Measurements from ENCODE around the gene MYOG. TPM values are rescaled to one million over a fixed set of nuclear protein-coding genes. Genes with fewer than 3 reads are reported as not detected.

MYOG gene
- total and polyA plus RNA-seq, 7 experiments from 2014 or later = not detected

DNA sequence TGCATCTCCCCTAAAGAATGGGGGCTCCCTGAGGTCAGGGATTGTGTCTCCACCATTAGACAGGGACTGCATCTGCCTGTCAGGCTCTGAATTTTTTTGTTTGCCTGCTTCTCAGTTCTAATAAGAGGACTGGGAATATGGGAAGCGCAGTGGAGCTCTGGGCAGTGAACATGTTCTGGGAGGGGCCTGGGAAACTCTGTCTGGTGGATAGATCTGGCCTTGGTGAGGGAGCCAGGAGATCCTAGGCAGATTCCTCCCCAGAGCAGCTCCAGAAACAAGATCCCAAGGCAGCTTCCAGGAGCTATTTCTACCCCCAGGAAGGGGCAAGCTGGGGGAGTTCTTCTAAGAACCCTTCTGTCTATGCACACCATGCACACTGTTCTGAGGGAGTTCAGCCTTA lies 12.6 kb upstream of the MYOG start:
- no peaks in the 10 kb centered on the region for H3K36me3 ChIP-seq (ENCODE audit: control insufficient read depth in 2 of 3, insufficient read depth in 3 of 3, low read length in 3 of 3)
- Mint-ChIP-seq H3K27ac (no peak overlapping the region), H3K4me1 (peaks cover 0 to 2% (median 0%) of the 10 kb centered on the region in 7 donors), H3K4me3 (peak overlapping the region in 1 of 10 donors; percentile 22), H3K27me3 (peaks cover 13 to 37% (median 25%) of the 10 kb centered on the region in 5 donors), H3K9me3 (peaks cover 13 to 40% (median 27%) of the 10 kb centered on the region in 11 donors), H3K36me3 (peaks cover 0 to 16% (median 0%) of the 10 kb centered on the region in 5 donors)
- no peak overlapping the region for H3K27ac ChIP-seq (ENCODE audit: low read depth, low read length)
- DNase-seq (no peak), ATAC-seq (no peak)
- ChIA-PET CTCF (no interaction called here), POLR2A (no interaction called here)
- H3K4me1 ChIP-seq (ENCODE audit: control insufficient read depth in 2 of 2, insufficient read depth in 2 of 2, low read length in 2 of 2) = no peaks in the 10 kb centered on the region
- intact Hi-C loops (cut with micrococcal nuclease) = no loop called here
- H3K27me3 ChIP-seq (ENCODE audit: control insufficient read depth in 2 of 2, insufficient read depth in 2 of 2, low read length in 2 of 2) = no peaks in the 10 kb centered on the region
- H3K9me3 ChIP-seq (ENCODE audit: control insufficient read depth in 2 of 3, low read length in 3 of 3) = peaks cover 0 to 6% (median 0%) of the 10 kb centered on the region in 3 experiments
- H3K4me3 ChIP-seq (ENCODE audit: low read length) = no peak overlapping the region

DNA sequence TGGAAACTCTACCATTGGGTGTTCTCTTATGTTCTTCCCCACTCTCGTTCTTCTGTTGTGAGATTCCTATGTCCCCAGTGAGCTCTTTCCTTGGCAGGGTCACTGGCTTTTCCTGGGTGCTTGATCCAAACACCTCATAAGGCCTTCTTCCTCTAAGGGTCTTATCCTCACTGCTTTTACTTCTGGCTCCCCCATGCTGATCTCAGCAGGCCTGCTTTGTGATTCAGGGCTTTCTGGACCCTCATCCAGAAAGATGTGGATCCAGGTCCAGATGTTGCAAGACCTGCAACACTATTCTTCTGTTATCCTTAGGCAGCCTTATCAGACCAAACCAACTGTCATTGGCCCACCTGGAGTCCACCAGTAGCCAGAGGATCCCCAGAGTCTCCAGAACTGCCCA lies 11.2 kb upstream of the MYOG start:
- no peak for DNase-seq
- H3K9me3 ChIP-seq (ENCODE audit: control insufficient read depth in 2 of 3, low read length in 3 of 3) = peaks cover 0 to 6% (median 0%) of the 10 kb centered on the region in 3 experiments
- ATAC-seq = no peak
- Mint-ChIP-seq H3K27ac (no peak overlapping the region), H3K27me3 (peaks cover 17 to 50% (median 28%) of the 10 kb centered on the region in 5 donors), H3K36me3 (peaks cover 0 to 16% (median 0%) of the 10 kb centered on the region in 5 donors), H3K4me3 (no peak overlapping the region), H3K9me3 (peaks cover 13 to 41% (median 30%) of the 10 kb centered on the region in 11 donors), H3K4me1 (peaks cover 0 to 2% (median 0%) of the 10 kb centered on the region in 7 donors)
- H3K4me3 ChIP-seq (ENCODE audit: low read length) = no peak overlapping the region
- intact Hi-C loops (cut with micrococcal nuclease) = no loop called here
- no peaks in the 10 kb centered on the region for H3K4me1 ChIP-seq (ENCODE audit: control insufficient read depth in 2 of 2, insufficient read depth in 2 of 2, low read length in 2 of 2)
- no peak overlapping the region for H3K27ac ChIP-seq (ENCODE audit: low read depth, low read length)
- H3K27me3 ChIP-seq (ENCODE audit: control insufficient read depth in 2 of 2, insufficient read depth in 2 of 2, low read length in 2 of 2) = no peaks in the 10 kb centered on the region
- CTCF ChIA-PET = no interaction called here
- POLR2A ChIA-PET = no interaction called here
- H3K36me3 ChIP-seq (ENCODE audit: control insufficient read depth in 2 of 3, insufficient read depth in 3 of 3, low read length in 3 of 3) = no peaks in the 10 kb centered on the region

- ChIA-PET CTCF (no interaction called here), POLR2A (no interaction called here)
- H3K27me3 Mint-ChIP-seq = peaks cover 18 to 54% (median 31%) of the 10 kb centered on the region in 5 donors
- intact Hi-C loops (cut with micrococcal nuclease) = no loop called here
- no peaks in the 10 kb centered on the region for H3K27me3 ChIP-seq (ENCODE audit: control insufficient read depth in 2 of 2, insufficient read depth in 2 of 2, low read length in 2 of 2)
- peaks cover 13 to 41% (median 30%) of the 10 kb centered on the region in 11 donors for H3K9me3 Mint-ChIP-seq
- no peak overlapping the region for H3K4me3 Mint-ChIP-seq
- peaks cover 0 to 16% (median 0%) of the 10 kb centered on the region in 5 donors for H3K36me3 Mint-ChIP-seq
- H3K9me3 ChIP-seq (ENCODE audit: control insufficient read depth in 2 of 3, low read length in 3 of 3) = peaks cover 0 to 6% (median 0%) of the 10 kb centered on the region in 3 experiments
- H3K27ac ChIP-seq (ENCODE audit: low read depth, low read length) = no peak overlapping the region
- H3K4me1 ChIP-seq (ENCODE audit: control insufficient read depth in 2 of 2, insufficient read depth in 2 of 2, low read length in 2 of 2) = no peaks in the 10 kb centered on the region
- H3K4me3 ChIP-seq (ENCODE audit: low read length) = no peak overlapping the region
- DNase-seq = no peak
- no peaks in the 10 kb centered on the region for H3K36me3 ChIP-seq (ENCODE audit: control insufficient read depth in 2 of 3, insufficient read depth in 3 of 3, low read length in 3 of 3)
- ATAC-seq = no peak
- H3K27ac Mint-ChIP-seq = no peak overlapping the region
- peaks cover 0 to 2% (median 0%) of the 10 kb centered on the region in 7 donors for H3K4me1 Mint-ChIP-seq
Observed at GRCh38 chr1:203096566-203096965, 10.8 kb upstream of the MYOG start.

DNA sequence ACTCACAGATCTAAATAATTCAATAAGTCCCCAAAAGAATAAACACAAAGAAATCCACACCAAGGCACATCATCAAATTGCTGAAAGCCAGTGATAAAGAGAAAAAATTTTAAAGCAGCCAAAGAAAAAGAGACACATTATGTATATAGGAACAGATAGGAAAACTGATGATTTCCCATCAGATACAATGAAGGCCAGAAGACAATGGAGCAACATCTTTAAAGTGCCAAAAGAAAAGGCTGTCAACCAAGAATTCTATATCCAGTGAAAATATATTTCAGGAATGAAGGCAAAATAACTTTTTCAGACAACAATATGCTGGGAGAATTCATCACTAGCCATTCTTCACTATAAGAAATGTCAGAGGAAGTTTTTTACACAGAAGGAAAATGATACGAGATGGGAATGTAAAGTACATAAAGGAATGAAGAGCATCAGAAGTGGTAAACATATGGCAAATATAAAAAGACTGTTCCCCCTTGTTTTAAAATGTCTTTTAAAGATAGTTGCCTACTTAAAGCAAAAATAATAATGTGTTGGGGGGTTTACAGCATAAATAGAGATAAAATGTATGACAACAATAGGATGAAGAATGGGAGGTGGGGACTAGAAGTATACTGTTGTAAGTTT lies 9.4 kb upstream of the MYOG start:
- Mint-ChIP-seq H3K36me3 (peaks cover 0 to 16% (median 0%) of the 10 kb centered on the region in 5 donors), H3K27me3 (peaks cover 12 to 53% (median 33%) of the 10 kb centered on the region in 5 donors), H3K27ac (no peak overlapping the region), H3K4me1 (no peaks in the 10 kb centered on the region), H3K9me3 (peaks cover 13 to 41% (median 30%) of the 10 kb centered on the region in 11 donors), H3K4me3 (no peak overlapping the region)
- POLR2A ChIA-PET = no interaction called here
- Histone ChIP-seq H3K36me3 (ENCODE audit: control insufficient read depth in 2 of 3, insufficient read depth in 3 of 3, low read length in 3 of 3) (no peaks in the 10 kb centered on the region), H3K4me1 (ENCODE audit: control insufficient read depth in 2 of 2, insufficient read depth in 2 of 2, low read length in 2 of 2) (no peaks in the 10 kb centered on the region), H3K9me3 (ENCODE audit: control insufficient read depth in 2 of 3, low read length in 3 of 3) (peaks cover 0 to 6% (median 0%) of the 10 kb centered on the region in 3 experiments), H3K27ac (ENCODE audit: low read depth, low read length) (no peak overlapping the region), H3K27me3 (ENCODE audit: control insufficient read depth in 2 of 2, insufficient read depth in 2 of 2, low read length in 2 of 2) (no peaks in the 10 kb centered on the region), H3K4me3 (ENCODE audit: low read length) (no peak overlapping the region)
- intact Hi-C loops (cut with micrococcal nuclease) = no loop called here
- CTCF ChIA-PET = no interaction called here
- DNase-seq = no peak
- no peak for ATAC-seq

- DNase-seq (no peak), ATAC-seq (no peak)
- no peak overlapping the region for H3K4me3 Mint-ChIP-seq
- H3K27me3 Mint-ChIP-seq = peaks cover 12 to 53% (median 30%) of the 10 kb centered on the region in 5 donors
- H3K36me3 Mint-ChIP-seq = peaks cover 0 to 16% (median 0%) of the 10 kb centered on the region in 5 donors
- Histone ChIP-seq H3K27ac (ENCODE audit: low read depth, low read length) (no peak overlapping the region), H3K4me3 (ENCODE audit: low read length) (no peak overlapping the region), H3K36me3 (ENCODE audit: control insufficient read depth in 2 of 3, insufficient read depth in 3 of 3, low read length in 3 of 3) (no peaks in the 10 kb centered on the region), H3K27me3 (ENCODE audit: control insufficient read depth in 2 of 2, insufficient read depth in 2 of 2, low read length in 2 of 2) (no peaks in the 10 kb centered on the region), H3K9me3 (ENCODE audit: control insufficient read depth in 2 of 3, low read length in 3 of 3) (peaks cover 0 to 6% (median 0%) of the 10 kb centered on the region in 3 experiments), H3K4me1 (ENCODE audit: control insufficient read depth in 2 of 2, insufficient read depth in 2 of 2, low read length in 2 of 2) (no peaks in the 10 kb centered on the region)
- ChIA-PET CTCF (no interaction called here), POLR2A (no interaction called here)
- H3K4me1 Mint-ChIP-seq = no peaks in the 10 kb centered on the region
- intact Hi-C loops (cut with micrococcal nuclease) = no loop called here
- H3K9me3 Mint-ChIP-seq = peaks cover 13 to 41% (median 30%) of the 10 kb centered on the region in 11 donors
- H3K27ac Mint-ChIP-seq = no peak overlapping the region
Observed at GRCh38 chr1:203093754-203094410, 8.1 kb upstream of the MYOG start.

DNA sequence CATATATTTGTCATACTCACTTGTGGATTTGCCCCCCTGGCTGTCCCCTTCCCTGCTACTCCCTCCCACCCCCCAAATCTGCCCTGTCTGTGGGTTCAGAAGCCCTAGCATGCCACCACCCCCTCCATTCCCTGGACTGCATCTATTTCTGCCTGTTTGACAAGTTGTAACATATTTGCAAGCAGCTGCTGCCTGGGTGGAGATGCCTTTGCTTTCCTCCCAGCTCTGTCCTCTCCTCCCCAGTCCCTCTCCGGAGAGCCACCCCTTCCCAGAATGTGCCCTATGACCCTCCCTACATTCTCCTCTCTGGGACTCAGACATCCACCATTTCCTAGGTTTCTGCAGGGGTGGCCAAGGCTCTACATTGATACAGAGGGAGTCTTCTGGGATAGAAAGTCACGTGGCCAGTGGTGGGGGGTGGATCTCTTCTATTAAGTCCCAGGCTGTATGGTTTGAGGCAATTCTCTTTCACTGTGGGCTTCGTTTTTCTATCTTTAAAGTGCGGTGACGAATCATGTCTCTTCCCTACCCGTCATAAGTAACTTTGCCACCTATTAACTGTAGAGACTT lies 6.0 kb upstream of the MYOG start:
- no peak overlapping the region for H3K27ac Mint-ChIP-seq
- POLR2A ChIA-PET = no interaction called here

More for the DNA sequence above, 6.0 kb upstream of the MYOG start:
- CTCF ChIA-PET = no interaction called here
- Histone ChIP-seq H3K4me1 (ENCODE audit: control insufficient read depth in 2 of 2, insufficient read depth in 2 of 2, low read length in 2 of 2) (no peaks in the 10 kb centered on the region), H3K27ac (ENCODE audit: low read depth, low read length) (no peak overlapping the region), H3K9me3 (ENCODE audit: control insufficient read depth in 2 of 3, low read length in 3 of 3) (peaks cover 0 to 6% (median 0%) of the 10 kb centered on the region in 3 experiments), H3K27me3 (ENCODE audit: control insufficient read depth in 2 of 2, insufficient read depth in 2 of 2, low read length in 2 of 2) (no peaks in the 10 kb centered on the region), H3K4me3 (ENCODE audit: low read length) (no peak overlapping the region), H3K36me3 (ENCODE audit: control insufficient read depth in 2 of 3, insufficient read depth in 3 of 3, low read length in 3 of 3) (no peaks in the 10 kb centered on the region)
- Mint-ChIP-seq H3K4me1 (no peaks in the 10 kb centered on the region), H3K27me3 (peaks cover 8 to 45% (median 33%) of the 10 kb centered on the region in 5 donors), H3K9me3 (peaks cover 10 to 31% (median 21%) of the 10 kb centered on the region in 11 donors), H3K4me3 (no peak overlapping the region), H3K36me3 (peaks cover 0 to 11% (median 0%) of the 10 kb centered on the region in 5 donors)
- DNase-seq (no peak), ATAC-seq (no peak)
- intact Hi-C loops (cut with micrococcal nuclease) = no loop called here

All from naive thymus-derived CD4-positive, alpha-beta T cell (primary cell).